ENCODE measurements around the gene SLC7A6.

Gene SLC7A6

DNA sequence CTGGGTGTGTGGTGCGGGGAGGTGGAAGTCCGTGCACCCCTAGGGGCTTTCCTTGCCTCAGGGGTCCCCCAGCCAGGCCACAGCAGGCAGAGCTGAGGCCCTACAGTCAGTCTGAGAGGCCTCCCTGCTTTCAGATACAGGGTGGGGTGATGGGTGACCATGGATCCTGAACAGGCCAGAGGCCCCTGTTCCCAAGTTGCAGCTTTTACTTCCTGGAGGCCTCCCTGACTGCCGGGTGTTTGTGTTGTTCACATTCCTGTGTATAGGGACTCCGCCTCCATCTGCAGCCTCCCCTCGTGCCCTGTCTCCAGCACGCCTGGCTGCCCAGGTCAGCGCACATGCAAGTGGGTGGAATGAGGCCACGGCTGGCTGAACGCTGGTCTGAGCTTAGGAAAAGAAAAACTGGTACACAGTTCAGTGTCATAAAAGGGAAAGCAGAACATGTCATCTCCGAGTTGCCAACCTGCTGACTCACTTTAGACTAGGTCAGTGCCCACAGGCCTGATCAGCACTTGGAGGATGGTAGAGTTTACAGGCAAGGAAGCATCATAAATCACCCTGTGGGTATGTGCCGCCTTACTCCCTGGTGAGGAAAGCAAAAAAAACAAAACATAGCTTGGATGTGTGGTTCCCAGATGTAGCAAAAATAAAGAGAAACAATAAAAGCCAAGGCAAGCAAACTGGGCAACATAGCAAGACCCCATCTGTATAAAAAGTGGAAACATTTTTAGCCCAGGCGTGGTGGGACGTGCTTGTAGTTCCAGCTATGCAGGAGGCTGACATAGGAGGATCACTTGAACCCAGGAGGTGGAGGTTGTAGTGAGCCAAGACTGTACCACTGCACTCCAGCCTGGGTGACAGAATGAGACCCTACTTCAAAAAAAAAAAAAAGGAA lies 6.2 kb upstream of the SLC7A6 start:
- peak; percentile 11 to 36 for DNase-seq

DNA sequence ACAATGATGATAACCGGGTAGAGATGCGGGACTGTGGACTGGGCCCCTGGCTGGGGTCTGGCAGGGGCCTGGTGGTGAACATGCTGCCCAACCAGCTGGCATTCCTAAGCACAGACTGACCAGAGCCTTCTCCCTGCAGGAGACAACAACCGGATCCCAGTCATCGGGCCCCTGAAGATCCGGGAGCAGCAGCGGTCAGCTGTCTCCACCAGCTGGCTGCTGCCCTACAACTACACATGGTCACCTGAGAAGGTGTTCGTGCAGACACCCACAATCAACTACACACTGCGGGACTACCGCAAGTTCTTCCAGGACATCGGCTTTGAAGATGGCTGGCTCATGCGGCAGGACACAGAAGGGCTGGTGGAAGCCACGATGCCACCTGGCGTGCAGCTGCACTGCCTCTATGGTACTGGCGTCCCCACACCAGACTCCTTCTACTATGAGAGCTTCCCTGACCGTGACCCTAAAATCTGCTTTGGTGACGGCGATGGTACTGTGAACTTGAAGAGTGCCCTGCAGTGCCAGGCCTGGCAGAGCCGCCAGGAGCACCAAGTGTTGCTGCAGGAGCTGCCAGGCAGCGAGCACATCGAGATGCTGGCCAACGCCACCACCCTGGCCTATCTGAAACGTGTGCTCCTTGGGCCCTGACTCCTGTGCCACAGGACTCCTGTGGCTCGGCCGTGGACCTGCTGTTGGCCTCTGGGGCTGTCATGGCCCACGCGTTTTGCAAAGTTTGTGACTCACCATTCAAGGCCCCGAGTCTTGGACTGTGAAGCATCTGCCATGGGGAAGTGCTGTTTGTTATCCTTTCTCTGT lies 5.1 kb upstream of the SLC7A6 start:
- no peak for DNase-seq

DNA sequence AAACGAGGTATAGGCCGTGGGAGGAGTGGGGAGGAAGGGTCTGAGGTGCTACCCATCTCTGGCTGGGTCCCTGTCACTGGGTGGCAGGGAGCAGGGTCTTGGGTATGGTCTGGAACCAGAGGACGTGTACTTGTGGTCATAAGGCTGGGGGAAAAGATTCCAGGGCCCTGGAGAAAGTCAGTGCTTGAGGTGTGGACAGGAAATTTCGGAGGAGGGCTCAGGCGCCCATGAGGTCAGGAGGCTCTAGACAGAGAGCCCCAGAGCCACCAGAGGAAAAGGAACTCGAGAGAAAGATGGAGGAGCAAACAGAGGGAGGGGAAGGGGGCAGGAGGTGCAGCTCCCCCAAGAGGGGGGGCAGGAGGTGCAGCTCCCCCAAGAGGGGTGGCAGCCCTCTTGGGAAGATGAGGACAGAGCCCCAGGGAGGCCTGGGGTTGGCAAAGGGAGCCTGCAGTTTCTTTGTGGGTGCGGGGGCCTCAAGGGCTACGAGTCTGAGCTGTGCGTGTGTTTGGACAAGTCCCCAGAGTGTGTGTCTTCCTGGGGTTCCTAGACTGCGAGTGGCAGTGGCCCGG lies 683 bp upstream of the SLC7A6 start:
- no peak for DNase-seq

DNA sequence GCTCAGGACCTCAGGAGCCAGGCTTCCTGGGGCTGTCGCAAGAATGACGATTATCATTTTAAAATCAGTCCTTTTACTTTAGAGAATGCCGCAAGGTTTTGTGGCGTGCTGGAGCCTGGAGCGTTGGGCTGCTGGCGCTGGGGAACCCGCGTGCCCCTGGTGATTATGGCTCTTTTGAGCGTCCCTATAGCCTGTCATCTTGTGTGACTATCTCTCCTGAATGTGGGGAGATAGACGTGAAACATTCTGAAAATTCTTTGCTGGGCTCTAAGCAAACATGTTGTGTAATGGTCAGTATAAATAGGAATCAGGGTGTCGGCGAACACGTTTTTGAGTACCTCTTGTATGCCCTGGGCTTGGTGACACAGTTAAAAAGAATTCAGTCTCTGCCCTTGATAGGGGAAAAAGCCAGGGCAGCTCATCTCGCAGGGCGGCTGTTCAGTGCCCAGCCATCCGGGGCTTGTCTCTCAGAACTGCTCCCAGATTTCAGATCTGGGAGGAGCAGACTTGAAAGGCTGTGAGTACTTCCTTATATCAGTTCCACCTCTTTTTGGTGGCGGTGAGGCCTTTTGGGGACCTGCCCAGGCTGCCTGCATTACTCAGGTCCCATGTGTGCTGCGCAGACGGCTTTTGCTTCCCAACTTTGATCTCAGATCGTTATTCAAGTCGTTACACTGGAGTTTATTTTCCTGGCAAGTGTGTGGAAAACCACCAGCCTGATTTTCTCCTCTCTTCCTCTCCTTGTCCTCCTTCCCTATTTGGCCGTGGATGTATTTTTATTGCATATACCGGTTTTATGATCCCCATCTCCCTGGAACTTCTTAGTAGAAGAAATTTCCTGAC lies 973 bp downstream of the SLC7A6 start:
- DNase-seq, result peak; percentile 13 to 16

DNA sequence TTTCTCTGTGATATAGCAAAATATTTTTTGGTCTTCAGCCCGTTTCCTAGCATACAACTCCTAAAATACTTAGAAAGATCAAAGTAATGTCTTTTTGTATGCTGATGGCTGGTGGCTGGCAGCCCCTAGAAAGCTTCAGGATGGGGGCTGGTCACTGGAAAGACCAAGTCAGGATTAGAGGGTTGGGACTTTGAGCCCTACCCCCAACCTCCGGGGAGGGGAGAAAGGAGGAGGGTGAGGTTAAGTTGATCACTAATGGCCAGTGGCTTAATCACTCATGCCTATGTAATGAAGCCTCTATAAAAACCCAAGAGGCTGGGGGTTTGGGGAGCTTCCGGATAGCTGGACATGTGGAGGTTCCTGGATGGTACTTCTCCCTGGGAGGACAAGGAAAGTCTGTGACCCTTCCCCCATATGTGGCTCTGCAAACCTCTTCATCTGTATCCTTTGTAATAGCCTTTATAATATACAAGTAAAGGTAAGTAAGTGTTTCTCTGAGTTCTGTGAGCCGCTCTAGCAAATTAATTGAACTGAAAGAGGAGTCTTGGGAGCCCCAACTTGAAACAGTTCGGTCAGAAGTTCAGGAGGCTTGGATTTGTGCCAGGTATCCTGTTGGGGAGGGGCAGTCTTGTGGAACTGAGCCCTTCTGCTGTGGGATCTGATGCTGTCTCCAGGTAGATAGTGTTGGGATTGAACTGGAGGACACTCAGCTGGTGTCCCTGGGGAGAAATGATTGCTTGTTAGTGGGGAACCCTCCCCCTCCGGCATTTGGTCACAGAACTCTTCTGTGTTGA lies 3.5 kb downstream of the SLC7A6 start:
- no peak for DNase-seq

DNA sequence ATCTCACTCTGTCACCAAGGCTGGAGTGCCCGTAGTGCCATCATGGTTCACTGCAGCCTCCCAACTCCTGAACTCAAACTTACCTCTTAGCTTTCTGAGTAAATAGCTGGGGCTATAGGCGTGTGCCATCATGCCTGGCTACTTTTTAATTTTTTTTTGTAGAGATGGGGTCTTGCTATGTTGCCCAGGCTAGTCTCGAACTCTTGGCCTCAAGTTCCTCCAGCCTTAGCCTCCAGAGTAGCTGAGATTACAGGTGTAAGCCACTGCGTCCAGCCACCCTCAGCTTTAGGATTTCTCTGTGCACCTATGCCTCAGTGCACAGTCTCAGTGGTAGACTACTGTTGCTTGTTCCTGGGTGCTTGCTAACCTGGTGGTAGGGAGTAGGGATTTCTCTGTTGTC lies 5.5 kb downstream of the SLC7A6 start:
- no peak for DNase-seq

DNA sequence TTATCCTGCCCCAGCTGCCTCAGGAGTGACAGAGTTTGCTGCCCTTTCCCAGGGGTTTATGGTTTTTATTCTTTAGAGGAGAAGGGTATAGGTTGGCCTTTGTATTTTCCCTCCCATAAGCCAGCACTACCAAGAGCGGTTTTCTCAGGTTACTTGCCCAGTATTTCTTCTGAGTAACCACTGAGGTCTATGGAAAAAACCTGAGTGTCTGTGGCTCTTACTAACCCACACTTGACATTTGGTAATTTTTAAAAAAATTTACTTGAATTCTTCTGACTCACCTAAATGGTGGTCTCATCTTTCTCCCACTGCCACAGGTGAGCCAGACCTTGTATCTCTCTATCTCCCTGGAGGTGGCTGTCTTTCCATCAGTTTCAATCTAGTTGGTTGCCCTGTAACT lies 6.0 kb downstream of the SLC7A6 start:
- no peak for DNase-seq

DNA sequence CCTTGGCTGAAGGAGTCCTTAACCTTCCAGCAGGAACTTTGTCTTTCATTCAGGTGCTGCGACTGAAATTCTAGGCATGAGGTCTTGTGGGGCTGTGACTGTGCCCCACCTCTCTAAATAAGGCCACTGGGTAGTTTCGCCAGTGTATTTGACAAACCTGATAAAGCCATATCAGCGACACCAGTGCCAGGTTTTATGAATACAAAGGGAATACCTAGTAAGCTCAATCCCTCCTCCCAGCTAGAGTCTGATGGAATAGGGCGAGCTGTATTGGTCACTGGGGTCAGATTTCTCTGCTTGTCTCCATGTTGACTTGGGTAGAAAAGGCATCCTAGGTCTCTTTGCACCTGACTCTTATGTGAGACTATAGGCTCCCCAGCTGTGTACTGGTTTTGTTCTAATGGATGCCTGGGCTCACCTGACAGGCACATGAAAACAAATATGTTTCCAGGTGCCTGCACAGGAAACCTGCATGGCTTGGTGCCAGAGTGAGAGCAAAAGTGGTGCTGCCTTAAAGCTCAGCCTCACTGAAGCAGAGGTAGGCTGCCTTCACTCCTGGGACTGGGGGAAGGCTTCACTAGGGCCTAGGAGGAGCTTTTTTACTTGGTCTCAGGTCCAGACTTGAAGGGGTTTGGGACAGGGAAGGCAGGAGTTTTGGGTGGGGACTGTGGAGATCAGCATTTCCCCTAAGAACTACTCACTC lies 8.3 kb downstream of the SLC7A6 start:
- peak in 1 of 2 experiments; percentile 7 for DNase-seq

DNA sequence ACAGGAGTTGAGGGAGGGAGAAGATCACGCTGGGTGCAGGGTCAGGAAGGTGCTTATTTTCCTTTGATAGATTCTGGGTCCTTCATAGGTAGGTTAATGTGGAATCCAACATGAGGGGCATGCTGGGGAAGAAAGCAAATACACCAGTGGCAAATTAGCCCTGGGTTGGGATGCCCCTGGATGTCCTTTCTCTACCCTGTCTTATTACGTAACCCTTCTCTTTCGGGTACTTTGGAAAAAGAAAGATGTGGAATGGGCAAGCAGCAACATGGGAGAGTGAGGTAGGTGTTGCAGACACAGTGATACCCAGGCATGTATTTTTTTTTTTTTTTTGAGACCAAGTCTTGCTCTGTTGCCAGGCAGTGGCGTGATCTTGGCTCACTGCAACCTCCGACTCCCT lies 9.1 kb downstream of the SLC7A6 start:
- no peak for DNase-seq

DNA sequence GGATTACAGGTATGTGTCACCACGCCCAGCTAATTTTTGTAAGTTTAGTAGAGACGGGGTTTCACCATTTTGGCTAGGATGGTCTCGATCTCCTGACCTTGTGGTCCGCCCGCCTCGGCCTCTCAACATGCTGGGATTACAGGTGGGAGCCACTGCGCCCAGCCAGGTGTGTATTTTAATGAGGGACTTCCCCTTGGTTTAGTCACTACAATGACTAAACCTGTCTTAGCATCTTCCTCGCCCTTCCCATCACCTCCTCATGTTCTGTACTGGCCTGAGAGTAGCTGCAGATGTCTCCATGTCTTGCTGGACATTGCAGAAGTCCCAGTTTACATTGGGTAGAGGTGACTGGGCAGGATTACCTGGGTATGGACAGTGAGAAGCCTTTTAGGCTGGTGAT lies 9.6 kb downstream of the SLC7A6 start:
- DNase-seq, result no peak

DNA sequence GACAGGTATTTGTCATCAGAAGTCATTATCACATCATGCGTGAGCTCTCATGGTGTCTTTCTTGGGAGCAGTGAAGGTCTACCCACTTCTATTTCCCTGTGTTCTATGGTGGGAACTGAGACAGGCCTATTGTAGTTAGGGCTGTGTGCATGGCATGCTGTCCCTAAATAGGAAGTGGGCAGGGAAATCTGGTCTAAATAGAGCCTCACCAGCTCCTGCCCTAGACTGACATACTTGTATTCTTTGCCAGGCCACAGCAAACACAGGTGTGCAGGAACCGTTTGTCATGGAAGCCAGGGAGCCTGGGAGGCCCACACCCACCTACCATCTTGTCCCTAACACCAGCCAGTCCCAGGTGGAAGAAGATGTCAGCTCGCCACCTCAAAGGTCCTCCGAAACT lies 10.1 kb downstream of the SLC7A6 start:
- no peak for DNase-seq

DNA sequence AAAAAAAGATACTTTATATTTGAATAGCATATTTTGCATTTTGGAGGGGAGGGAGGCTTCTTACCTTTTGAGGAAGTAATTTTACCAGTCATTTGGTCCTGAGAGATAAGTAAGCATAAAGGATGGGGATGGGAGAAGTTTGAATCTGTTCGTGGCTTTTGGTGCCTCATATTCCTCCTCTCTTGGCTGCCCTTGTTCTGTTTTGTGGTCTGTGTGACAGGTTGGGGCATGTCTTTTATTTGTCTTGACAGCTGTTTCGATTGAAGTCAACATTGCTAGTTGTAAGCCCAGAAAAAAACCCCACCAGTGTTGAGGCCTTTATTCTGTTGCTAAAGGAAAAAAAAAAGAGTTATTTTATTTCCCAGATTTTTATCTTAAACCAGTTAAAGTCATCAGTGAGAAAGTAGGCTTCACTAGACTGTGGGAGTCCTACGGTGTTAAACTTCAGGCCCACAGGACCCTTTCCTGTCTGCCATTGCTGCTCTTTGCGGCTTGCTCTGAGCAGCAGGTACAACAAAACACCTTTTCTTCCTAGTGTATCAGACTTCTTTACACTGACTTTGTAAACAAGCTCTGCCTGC lies 11.4 kb downstream of the SLC7A6 start:
- DNase-seq, result peak; percentile 4 to 33

DNA sequence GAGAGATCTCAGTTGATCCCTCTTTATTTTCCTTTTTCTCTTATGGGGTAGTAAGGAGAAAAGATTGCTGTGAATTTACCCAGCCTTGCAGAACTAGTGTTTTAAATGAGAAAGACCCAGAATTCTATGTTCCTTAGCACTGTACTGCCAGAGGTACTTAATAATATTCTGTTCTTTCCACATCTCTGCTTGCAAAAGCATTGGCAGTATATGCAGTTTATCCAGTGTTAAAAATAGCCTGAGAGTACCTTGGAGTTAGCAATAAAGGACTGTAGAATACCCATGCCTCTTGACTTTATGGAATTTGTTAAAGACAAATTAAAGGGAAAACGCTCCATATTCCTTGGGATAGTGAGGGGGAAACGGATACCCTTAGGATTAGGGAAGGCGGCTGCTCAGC lies 11.9 kb downstream of the SLC7A6 start:
- no peak for DNase-seq

DNA sequence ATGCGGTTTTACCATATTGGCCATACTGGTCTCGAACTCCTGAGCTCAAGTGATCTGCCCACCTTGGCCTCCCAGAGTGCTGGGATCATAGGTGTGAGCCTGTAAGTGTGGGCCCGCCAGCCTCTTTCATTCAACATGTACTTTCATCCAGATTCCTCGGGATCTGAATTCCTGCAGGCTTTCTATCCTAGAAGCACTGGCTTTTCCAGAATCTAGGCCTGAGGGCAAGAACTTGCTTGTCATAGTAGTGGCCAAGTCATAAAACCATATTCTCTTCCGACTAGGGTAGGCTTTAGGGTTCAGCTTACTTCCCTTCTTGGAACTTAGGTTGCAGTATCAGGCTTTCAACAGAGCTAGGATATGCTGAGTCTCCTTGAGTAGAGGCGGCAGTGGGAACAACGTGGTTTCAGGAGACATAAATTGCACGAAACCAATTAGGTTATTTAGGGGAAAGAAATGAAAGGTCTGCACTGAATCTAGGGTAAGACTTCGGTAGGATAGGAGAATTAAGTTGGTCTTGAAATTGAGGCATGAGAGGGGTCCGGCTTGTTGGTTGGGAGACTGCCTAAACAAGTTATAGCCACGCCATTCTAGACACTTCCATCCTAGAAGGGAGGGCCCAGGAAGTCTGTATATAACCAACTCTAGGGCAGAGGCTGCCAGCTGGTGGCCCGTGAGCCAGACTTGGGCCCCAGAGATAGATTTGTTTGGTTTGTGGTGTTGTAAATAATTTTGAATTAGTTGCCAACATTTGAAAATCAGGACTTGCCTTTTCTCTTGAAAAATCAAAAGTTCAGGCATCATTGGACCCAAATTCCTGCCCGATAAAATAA lies 15.6 kb downstream of the SLC7A6 start:
- no peak for DNase-seq

DNA sequence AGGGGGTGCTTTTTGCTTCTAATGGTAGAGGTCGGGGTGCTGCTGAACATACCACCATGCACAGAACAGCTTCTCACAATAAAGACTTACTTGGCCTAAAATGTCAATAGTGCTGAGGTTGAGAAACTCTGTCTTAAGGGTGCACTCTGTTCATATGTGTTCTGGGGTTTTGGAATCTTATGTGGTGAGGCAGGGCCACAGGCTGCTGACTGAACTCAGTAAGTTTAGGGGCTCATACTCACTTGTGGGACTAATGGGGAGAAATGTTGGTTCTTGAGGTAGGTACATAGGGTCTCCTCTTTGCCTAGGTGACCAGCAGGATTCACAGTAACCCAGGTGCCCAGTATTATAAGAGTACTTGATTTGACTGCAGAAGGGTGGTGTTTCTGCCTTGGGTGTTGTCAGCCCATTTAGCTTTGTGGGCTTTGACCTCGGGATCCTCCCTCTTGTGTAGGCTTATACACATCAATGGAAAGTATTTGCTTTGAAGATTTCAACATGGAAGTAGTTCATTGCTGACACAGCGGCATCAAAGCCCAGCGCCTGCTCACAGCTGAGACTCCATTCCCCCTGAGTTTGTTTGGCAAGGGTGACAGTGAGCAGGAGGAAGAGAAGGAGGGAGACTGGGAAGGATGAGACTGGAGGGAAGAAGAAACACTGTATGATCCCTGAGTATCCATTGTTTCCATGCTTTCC lies 17.2 kb downstream of the SLC7A6 start:
- DNase-seq, result no peak

DNA sequence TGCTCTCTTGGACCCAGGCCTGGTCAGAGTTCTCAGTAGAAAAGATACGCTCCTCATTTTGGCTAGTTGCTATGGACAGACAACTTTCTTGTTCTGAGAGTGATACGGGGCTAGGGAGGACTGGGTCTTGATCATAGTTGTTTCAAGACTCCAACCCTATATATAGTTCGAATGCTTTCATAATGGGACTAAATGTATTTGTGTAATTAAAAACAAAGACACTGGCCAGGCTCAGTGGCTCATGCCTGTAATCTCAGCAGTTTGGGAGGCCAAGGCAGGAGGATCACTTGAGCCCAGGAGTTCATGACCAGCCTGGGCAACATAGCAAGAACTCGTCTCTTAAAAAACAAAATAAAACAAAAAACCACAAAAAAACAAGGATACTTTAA lies 17.7 kb downstream of the SLC7A6 start:
- no peak for DNase-seq

DNA sequence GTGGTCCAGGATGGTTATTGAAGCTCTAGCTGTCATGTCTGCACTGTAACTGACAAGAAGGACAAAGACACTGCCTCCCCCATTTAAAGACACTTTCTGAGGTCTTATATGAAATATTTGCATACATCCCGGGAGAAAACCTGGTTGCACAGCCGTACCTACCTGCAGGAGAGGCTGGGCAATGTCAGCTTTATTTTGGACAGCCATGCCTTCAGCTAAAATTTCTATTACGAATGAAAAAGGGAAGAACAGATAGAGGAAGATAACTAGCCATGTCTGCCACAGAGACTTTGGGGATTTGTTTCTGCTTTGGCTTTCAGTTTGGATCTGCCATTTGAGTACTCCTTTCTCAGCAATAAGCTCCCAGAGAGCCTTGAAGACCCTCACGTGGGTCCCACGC lies 19.0 kb downstream of the SLC7A6 start:
- no peak for DNase-seq

DNA sequence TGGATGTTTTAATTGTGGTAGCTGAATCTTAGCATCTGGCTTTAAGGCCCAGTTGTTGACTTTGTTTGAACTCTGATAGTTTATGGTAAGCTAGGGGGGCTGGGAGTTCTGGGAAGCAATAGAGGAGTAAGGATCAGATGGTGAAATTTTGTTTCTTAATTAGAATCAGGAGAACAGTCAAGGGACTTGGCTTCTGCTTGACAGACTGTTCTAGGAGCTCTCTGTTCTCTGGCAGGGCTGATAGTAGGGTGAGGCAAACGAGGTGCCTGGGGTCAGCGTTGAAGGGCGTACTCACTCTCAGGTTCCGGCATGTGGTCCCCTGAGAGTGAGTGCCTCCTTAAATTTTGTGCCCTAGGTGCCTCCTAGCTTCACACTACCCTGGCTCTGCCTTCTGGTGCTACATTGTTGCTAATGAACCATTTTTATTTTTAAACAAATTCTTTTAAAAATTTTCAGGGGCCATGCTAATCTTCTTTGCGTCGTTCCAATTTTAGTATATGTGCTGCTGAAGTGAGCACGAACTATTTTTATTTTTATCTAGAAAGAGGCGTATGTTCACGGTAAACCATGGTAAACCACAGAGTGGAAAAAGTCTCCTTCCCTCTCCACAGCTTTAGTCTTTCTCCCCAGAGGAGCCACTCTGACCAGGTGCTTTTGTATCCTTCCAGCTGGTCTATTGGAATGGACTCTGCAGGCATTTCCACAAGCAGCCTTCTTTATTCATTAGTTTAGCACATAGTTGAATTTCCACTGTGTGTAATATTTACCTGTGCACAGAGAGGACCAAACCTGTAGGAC lies 19.7 kb downstream of the SLC7A6 start:
- no peak for DNase-seq

DNA sequence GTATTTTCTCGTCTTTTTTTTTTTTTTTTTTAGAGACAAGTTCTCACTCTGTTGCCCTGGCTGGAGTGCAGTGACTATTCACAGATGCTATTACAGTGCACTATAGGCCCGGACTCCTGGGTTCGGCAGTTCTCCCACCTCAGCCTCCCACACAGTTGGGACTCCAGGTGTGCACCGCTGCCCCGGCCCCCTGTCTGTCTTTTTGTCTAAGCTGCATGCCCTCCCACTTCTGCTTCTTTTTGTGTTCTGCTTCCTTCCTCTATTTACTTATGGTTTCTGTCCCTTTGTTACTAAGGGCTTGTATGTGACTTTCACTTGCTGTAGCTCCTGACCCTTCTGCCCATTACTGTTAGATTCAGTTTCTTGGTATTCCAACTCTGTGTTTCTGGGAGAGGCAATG lies 20.5 kb downstream of the SLC7A6 start:
- no peak for DNase-seq
